Glomerular visceral epithelial cell (primary cell): Measurements from ENCODE around the gene RABL6.

ENCODE experiments used
- DNase-seq: peaks from one replicate; pipeline ENCODE4 v3.0.0-alpha.2; 2016; ENCODE audit errors: extremely low spot score

RABL6 gene

DNA sequence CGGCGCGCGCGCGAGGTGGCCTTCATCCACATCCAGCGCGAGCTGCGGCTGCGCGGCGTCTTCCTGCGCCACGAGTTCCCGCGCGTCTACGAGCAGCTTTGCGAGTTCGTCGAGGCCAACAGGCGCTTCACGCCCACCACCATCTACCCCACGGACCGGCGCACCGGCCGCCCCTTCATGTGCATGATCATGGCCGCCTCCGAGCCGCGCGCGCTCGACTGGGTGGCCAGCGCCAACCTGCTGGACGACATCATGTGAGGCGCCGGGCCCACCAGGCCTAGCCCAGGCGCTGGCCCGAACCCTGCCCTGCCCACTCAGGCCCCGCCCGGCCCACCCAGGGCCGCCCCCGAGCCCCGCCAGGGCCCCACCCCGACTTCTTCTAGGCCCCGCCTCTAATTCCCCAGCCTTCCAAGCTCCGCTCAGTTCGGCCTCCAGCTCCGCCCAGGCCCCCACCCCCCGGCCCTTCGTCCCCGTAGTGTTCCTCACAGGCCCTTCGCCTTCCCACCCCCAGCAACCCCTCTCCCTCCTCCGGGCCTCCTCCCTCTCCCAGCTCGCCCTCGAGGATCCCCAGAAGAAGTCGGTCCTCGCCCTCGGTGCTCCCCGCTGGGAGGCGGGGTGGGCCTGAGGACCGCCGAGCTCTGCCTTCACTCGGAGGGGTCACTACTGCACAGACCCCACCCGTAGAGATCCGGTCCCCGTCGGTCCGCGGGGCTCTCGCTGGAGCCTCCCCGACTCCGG is 39.5 kb downstream of the RABL6 start:
- DNase-seq, result peak; percentile 69

- peak; percentile 84 for DNase-seq
These were observed 40.2 kb downstream of the RABL6 start for GRCh38 chr9:136847826-136848392.

GRCh38 chr9:136848393-136849037 is 40.8 kb downstream of the RABL6 start:
- no peak for DNase-seq

GRCh38 chr9:136849038-136849959 is 41.6 kb downstream of the RABL6 start, which contains the start of gene PHPT1:
TSS of gene PHPT1 (plus strand) at chr9:136849409. CDS start at chr9:136849431, 22 bp downstream.
- DNase-seq, result peak; percentile 99

DNA sequence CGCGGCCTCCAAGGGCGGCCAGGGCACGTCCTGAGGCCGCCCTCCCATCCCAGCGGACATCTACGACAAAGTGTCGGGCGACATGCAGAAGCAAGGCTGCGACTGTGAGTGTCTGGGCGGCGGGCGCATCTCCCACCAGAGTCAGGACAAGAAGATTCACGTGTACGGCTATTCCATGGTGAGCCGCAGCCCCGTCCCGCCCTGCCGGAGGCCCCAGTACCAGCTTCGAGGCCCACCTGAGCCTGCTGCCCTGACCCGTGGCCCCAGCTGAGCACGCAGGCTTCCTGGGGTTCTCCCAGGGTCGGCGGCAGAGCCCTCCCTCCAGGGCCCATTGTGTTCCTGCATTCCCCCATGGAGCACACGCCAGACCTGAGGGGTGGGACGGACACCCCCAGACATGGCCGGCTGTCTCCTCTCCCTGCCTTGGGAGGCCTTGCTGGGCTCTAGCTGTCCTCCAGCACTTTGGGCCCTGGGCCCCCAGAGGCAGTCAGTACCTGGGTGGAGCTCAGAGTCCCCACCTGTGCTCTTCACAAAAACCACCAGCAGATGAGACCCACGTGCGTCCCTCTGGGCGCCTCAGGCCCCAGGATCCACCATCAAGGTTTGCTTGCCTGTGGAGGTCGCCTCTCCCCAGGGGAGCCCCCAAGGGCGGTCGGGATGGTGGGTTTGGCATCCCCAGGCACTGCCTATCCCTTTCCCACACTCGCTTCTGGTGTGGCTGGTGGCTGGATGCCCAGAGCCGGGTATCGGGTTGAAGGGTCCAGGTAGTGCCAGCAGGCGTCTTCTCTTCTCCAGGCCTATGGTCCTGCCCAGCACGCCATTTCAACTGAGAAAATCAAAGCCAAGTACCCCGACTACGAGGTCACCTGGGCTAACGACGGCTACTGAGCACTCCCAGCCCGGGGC is 42.5 kb downstream of the RABL6 start:
- DNase-seq, result no peak

DNA sequence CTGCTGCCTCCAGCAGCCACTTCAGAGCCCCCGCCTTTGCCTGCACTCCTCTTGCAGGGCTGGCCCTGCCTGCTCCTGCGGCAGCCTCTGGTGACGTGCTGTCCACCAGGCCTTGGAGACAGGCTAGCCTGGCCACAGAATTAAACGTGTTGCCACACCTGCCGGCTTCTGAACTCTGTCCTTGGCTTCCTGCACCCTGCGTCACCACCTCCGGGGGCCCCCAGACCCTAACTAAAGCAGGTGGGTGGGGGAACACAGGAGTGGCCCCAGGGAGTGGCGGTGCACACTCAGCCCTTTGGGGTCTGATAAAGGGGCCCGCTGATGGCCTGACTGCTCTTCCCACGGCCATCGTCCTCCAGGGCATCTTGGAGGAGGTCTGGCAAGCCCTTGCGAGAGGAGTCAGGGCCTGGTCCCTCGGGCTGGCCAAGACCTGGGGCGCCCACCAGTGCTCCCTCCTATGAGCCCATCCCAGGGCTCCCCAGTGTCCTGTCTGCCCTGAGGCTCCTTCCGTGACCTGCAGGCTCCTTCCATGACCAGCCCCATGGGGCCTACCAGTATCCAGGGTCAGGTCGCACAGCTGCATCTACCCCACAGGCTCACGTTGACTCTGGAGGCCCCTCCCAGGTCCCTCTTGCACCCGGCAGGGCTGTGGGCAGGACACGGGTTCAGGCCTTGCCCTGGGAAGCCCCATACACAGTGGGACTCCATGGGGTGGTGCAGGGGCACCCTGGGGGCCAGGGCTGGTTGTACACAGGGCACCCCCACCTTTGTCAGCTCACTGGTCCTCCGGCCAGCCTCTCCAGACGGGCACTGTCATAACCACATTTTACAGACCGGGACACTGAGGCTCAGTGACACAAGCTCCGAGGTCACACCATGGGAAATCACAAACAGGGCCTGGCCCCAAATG is 43.4 kb downstream of the RABL6 start:
- no peak for DNase-seq

GRCh38 chr9:136851941-136852663 is 44.4 kb downstream of the RABL6 start, which contains the start of gene MAMDC4:
TSS of gene MAMDC4 (plus strand) at chr9:136852346. CDS start at chr9:136852417, 71 bp downstream.
- DNase-seq, result no peak

GRCh38 chr9:136852664-136853595 is 45.2 kb downstream of the RABL6 start:
- DNase-seq, result no peak

GRCh38 chr9:136853596-136854112 is 45.9 kb downstream of the RABL6 start:
- no peak for DNase-seq

- DNase-seq, result no peak
These were observed 46.5 kb downstream of the RABL6 start for GRCh38 chr9:136854113-136854841.

DNA sequence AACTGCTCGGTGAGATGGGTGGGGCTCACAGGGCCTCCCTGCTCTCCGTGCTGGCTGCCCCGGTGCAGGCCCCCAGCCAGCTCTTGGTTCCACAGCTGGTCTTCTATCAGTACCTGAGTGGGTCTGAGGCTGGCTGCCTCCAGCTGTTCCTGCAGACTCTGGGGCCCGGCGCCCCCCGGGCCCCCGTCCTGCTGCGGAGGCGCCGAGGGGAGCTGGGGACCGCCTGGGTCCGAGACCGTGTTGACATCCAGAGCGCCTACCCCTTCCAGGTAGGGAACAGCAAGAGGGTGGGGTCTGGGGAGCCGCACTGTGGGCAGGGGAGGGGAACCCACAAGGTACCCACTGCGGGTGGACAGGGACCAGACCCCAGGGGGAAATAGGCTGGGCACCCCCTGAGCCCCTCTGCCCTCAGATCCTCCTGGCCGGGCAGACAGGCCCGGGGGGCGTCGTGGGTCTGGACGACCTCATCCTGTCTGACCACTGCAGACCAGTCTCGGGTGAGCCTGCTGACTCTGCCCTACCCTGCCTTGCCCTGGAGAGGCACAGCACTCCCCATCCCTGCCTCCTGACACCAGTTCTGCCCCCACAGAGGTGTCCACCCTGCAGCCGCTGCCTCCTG is 47.2 kb downstream of the RABL6 start:
- no peak for DNase-seq

- no peak for DNase-seq
These were observed 47.8 kb downstream of the RABL6 start for GRCh38 chr9:136855461-136856078.

GRCh38 chr9:136856079-136856476 is 48.3 kb downstream of the RABL6 start:
- no peak for DNase-seq

GRCh38 chr9:136856541-136857141 is 48.9 kb downstream of the RABL6 start:
- DNase-seq, result no peak

- no peak for DNase-seq
These were observed 49.4 kb downstream of the RABL6 start for GRCh38 chr9:136857166-136857565.
